Esophagus muscularis mucosa (tissue), 4 donors: ENCODE data around the gene TRAP1.

Experiments used
- CTCF ChIP-seq, 3 experiments: fragments of 200-600 bp in 2 of 3; fragments of 450-650 bp in 1 of 3; sonication (generic) in 2 of 3; IDR thresholded peaks; one replicate each; pipeline ENCODE4 v1.5.1; 2017 to 2019; ENCODE audit warnings: antibody characterized with exemption in 3 of 3, mild to moderate bottlenecking in 2 of 3, moderate library complexity in 1 of 3
- EP300 ChIP-seq: sonication (generic); formaldehyde crosslinking; IDR thresholded peaks from one replicate; pipeline ENCODE4 v1.6.1; 2017; ENCODE audit warnings: antibody characterized with exemption
- POLR2A ChIP-seq: fragments of 450-650 bp; IDR thresholded peaks from one replicate; pipeline ENCODE4 v1.6.1; 2017; ENCODE audit warnings: antibody characterized with exemption, moderate library complexity, mild to moderate bottlenecking, low read depth

- no peak for TF ChIP-seq CTCF (IDR thresholded peaks at IDR 0.05)
- no peak for TF ChIP-seq POLR2A
- no peak for TF ChIP-seq EP300
Measured at GRCh38 chr16:3691761-3692160, 25.6 kb downstream of the TRAP1 start.
